GM13977 (cell line): Measurements from ENCODE around the gene CNN3.

Experiments
- DNase-seq: peaks from one replicate; pipeline ENCODE4 v3.0.0; 2012; ENCODE audit warnings: low spot score
- CTCF ChIP-seq: IDR thresholded peaks from 2 replicates; pipeline ENCODE4 v1.5.1; 2012; ENCODE audit warnings: mild to moderate bottlenecking, control low read depth; ENCODE audit not compliant: insufficient read depth; ENCODE audit errors: extremely low read depth, missing control alignments
- in situ Hi-C: fragments of 300-500 bp; cut with MboI; formaldehyde crosslinking; loops from one replicate; pipeline ENCODE4 v1.12.0; 2022; ENCODE audit warnings: low sequenced_read_pairs, low pct_unique_long_range_greater_than_20kb, mixed read lengths, inconsistent platforms; ENCODE audit not compliant: unreplicated experiment

CNN3 gene

GRCh38 chr1:94931254-94931841, 4.4 kb upstream of the CNN3 start:
- in situ Hi-C loops: no loop called here
- no peak for TF ChIP-seq CTCF
- no peak for DNase-seq

- DNase-seq: no peak
- in situ Hi-C loops: no loop called here
- no peak for TF ChIP-seq CTCF
These were observed 2.7 kb upstream of the CNN3 start for GRCh38 chr1:94929351-94930217.

GRCh38 chr1:94928293-94928939, 1.5 kb upstream of the CNN3 start:
- in situ Hi-C loops: no loop called here
- no peak for TF ChIP-seq CTCF
- no peak for DNase-seq

- TF ChIP-seq CTCF: no peak
- in situ Hi-C loops: no loop called here
- no peak for DNase-seq
These were observed 680 bp upstream of the CNN3 start for GRCh38 chr1:94927405-94928175.

GRCh38 chr1:94926126-94926914, 590 bp downstream of the CNN3 start:
- in situ Hi-C loops: no loop called here
- DNase-seq: peak; percentile 67

More at GRCh38 chr1:94926126-94926914, 590 bp downstream of the CNN3 start:
- TF ChIP-seq CTCF: peak; percentile 27
